ENCODE results near the gene HINT1.
"Not testable (repeated sequence)": the region's sequence is repeated elsewhere in the genome, so short reads cannot be mapped to it uniquely, and the experiment has no call there.

DNA sequence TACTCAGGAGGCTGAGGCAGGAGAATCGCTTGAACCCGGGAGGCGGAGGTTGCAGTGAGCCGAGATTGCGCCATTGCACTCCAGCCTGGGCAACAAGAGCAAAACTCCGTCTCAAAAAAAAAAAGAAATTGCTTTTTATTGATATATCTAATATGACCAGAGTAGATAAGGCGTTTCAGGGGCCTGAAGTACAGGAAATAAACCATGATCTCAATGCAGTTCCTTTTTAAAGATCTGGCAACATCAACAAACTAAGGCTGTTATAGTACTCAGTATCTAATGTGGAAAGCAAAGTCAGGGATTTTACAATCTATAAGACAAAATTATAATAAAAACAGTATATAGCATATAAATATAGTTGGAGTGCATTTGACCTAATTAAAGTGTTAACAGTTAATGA is 28.8 kb upstream of the HINT1 start:
- TF ChIP-seq CTCF, EZH2phosphoT487 (IDR thresholded peaks at IDR 0.05; ENCODE audit: low read length): not testable (repeated sequence)
